Fibroblast of peridontal ligament (primary cell): Measurements from ENCODE around the gene FBXO31.
A peak's percentile ranks its signal among the peaks of the same experiment; 100 is the strongest.
"Not testable (repeated sequence)": the region's sequence is repeated elsewhere in the genome, so short reads cannot be mapped to it uniquely, and the experiment has no call there.

ENCODE experiments used
- DNase-seq: peaks from one replicate; pipeline ENCODE4 v3.0.0-alpha.2; 2010; ENCODE audit errors: extremely low read depth

The FBXO31 gene

DNA sequence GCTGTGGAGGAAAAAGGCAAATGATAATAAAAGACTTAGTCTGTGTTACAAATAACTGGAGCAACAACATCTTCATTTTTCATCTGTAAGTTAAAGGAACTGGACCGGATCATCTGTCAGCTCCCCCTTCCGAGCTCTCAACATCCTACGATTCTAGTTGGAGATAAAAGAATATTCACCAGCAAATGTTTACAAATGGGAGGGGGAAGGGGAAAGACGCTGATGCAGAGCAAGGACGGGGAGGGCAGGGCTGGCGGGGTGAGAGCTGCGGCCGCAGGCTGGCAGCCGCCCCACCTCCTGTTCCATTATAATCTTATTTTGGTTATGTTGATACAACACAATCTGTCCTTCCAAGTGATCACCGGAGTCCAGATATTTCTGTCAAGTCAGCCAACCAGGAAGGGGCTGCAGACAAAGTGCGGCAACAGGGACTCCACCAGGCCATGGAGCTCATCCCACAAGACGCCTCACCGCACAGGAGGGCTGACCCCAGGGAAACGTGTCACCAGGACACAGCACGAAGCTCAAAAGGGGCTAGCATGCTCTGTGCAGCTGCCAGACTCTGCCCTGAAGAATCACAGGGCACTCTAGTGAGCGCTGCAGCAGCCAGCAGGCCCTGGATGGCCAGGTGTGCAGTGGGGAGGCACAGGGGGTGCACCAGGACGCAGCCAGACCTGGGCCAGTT lies 19.7 kb downstream of the FBXO31 start:
- DNase-seq = peak; percentile 55

DNA sequence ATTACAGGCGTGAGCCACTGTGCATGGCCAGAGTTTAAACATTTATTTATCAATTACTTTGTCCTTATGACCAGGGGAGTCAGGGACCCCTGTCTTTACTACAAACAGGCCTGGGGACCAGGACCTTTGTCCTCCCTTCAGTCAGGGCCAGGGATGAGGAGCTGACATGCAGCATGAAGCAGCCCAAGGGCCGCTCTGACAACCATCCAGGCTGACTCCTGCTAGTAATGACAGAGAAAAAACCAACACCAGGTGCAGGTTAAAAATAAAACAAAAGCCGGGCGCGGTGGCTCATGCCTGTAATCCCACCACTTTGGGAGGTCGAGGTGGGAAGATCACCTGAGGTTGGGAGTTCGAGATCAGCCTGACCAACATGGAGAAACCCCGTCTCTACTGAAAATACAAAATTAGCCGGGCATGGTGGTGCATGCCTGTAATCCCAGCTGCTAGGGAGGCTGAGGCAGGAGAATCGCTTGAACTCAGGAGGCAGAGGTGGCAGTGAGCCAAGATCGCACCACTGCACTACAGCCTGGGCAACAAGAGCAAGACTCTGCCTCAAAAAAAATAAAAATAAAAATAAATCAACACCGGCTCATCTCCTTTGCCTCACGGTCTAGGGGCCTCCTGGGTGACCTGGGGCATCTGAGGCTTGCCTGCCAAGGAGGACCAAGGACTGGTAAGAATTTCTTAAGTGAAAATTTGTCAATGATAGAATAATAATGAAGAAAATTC lies 20.6 kb downstream of the FBXO31 start:
- not testable (repeated sequence) for DNase-seq

DNA sequence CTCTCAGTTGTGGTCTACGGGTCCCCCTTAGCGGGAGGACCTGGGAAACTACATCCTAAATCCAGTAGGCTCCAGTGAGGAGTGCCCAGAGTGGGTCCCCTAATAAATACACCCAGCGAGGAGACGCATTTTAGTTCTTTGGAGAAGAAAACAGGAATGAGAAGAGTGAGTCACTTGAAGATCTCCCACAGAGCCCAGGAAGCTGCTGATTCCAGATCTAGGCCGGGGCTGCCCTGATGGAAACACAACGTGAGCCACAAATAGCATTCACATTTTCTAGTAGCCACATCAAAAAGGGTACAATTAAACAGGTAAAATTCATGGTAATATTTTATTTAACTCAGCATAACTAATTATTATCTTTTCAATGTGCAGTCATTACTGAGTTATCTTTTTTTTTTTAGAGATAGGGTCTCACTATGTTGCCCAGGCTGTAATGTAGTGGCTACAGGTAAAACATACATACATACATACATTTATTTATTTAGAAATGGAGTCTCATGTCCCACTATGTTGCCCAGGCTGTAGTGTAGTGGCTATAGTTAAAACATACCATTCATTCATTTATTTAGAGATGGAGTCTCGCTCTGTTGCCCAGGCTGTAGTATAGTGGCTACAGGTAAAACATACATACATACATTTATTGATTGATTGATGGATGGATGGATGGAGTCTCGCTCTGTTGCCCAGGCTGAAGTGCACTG lies 21.5 kb downstream of the FBXO31 start:
- DNase-seq = no peak

DNA sequence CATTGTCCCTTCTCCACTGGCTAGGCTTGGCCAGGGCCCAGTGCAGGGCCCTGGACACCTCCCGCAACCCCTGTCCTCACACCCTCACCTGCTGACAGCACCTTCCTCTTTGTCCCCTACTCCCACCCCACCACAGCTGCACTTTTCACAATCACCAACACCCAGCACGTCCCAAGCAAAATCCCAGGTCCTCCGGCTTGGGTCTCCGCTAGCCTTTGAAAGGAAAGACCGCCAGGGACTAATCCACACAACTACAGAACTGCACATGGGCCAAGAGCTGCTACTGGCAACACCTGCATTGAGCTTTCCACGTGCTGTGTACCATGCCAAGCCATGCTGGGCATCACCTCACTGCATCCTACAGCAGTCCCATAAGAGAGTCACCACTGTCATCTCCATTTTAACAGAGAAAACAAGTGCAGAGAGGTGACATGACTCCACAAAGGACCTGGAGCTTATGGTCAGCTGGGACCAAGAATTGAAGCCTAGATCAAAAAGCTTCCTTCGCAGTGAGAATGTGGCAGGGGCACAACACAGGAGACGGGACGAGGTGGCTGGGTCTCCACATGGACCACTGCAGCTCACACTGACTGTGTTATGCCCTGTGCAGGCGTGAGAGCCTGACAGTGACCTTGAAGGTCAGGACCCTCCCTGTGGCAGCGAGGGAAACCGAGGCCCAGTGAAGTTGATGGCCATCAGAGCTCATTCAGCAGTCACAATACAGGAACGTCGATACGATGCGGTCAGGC lies 22.5 kb downstream of the FBXO31 start:
- no peak for DNase-seq

DNA sequence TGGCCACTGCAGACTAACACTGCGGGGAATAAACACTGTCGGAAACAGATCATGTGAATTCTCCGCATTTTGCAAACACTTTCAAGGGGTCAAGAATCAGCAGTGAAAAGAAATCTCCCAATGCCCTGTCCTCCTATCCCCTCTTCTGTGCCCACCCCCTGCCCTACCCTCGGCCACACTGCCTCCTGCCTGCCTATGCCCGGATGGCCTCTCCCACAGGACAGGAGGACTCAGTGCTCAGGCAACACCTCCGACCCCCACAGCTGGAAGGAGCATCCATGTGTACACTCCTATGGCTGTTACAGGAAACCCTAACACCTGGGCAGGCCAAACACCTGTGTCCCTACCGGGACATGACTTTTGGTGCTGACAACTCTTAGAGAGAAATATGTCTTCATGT lies 24.5 kb downstream of the FBXO31 start:
- no peak for DNase-seq

DNA sequence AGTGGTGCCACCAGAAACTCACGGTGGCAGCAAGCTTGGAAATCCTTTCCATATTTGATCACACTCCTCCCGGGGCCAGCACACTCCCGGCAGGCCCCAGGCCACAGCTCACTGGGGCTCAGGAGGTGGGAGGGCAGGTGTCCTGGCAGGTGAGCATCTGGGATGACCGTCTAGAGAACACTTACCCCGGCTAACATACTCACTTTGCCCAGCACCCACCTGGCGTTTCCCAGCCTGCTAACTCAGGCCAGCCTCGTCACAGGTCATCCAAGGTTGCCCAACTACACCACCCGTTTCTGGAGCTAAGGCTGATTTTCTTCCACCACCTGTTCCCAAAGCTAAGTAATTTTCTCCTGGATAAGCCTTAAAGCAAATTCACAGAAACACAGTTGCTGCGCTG lies 24.9 kb downstream of the FBXO31 start:
- no peak for DNase-seq

DNA sequence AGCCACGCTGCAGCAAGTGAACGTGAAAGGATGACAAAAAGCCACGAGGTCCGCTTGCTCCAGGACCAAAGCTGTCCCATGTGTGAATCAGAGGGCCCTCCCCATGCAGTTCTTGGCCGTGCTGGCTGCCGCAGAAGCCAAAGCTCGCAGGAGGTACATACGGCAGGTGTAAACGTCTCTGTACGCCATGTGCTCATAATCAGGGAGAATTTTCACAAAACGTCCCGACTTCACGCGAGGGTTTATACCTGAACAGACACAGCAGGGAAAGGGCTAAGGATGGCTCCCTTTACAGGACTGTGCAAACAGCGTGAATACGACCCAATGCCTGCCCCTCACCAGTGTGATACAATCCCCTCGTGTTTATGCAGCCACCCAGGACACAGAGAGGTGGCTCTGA lies 25.3 kb downstream of the FBXO31 start:
- no peak for DNase-seq

DNA sequence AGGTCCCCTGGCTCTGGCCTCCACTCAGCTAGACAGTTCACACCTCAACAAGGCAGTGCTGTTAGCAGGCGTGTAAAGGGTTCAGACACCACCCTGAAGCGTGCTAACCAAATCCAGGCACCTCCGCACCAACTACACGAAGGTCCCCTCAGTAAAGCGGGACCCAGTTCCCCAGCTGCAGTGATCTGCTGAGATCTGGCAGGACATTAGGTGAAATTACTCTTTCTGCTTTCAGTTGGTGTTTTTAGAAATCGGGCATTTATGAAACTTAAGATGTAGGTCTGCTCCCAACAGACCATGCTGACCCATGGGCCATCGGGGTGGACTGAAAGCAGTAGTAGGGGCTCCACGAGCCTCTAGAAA lies 27.1 kb downstream of the FBXO31 start:
- no peak for DNase-seq

DNA sequence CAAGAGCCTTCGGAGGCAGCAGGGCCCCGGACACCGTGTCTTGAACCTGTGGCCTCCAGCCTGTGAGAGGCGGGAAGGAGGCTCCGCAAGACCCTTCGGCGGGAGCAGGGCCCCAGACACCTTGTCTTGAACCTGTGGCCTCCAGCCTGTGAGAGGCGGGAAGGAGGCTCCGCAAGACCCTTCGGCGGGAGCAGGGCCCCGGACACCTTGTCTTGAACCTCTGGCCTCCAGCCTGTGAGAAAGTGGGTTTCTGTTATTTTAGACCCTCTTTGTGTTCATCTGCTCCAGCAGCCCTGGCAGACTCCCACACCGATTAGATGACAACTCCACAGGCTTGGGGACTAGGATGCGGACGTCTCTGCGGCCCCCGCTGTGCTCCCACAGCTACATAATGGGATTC lies 30.0 kb downstream of the FBXO31 start:
- no peak for DNase-seq

DNA sequence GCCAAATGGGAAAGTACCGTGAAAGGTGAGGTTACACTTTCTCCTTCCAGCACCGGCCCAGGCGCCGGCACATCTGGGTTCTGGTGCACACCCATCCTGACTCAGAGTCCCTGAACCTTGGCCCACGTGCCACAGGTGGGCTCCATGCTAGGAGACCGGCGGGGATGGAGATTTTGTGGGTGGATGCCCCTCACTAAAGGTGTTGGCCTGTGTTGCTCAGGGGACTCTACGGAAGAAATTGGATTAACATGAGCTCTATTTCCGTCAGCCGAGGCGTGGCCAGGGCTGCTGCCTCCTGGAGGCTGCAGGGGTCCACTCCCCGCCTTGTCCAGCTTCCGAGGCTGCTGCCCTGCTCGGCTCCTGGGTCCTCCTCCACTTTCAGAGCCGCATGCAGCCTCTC lies 30.8 kb downstream of the FBXO31 start:
- no peak for DNase-seq

DNA sequence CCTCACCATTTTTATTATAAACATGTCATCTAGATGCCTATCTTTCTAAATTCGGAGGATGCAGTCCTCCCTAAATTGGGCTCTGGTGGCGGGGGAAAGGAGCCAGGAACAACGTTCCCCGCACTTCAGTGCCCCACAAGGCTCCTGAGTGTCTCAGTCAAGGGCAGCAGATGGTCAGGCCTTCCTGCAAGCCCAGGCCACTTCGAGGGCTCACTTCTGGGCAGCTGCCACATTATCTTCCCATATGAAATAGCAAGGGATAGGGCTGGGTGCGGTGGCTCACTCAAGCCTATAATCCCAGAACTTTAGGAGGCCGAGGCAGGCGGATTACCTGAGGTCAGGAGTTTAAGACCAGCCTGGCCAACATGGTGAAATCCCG lies 32.3 kb downstream of the FBXO31 start:
- no peak for DNase-seq

DNA sequence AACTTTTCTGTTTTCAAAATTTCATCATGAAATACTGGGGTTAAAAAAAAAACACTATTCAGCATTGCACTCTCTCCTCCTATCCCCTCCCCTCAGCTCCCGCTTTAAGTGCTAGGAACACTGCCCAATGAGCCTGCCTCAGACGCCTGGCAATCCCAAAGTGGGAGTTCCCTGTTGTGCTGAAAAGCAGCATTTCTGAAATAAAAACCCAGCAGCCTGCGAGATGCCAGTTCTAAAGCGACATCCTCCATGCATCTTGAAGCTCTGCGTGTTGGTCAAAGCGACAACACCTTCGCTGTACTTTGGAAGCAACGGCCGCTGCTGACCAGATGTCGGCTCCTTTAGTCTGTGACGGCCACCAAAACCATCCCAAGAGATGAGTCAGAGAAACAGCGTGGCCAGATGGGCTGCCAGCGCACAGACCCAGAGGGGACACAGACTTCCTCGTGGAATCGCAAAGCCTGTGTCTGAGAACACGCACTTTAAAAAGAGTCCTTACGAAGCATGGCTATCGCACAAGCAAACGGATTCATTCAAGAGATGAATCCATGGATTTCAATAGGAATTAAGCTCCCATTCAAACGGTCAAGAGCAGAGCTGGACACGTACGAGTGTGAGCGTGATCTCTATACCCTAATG lies 32.8 kb downstream of the FBXO31 start:
- peak; percentile 63 for DNase-seq

DNA sequence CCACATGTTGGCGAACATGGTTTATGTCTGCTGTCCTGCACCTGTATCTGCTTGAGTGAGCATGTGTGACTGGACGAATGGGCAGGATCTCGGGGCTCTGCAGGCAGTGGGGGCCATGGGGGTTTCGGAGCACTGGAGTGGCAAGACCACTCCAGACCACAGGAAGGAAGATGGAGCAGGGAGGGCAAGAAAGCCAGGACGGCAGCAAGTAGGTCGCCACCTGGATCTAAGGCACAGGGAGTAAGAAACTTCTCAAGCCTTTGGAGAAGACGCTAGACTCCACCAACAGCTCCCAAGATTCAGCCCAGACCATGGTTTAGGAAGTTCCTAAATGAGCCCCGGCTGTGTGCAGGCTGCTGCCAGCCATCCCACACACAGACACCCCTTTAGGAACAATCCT lies 33.5 kb downstream of the FBXO31 start:
- no peak for DNase-seq

DNA sequence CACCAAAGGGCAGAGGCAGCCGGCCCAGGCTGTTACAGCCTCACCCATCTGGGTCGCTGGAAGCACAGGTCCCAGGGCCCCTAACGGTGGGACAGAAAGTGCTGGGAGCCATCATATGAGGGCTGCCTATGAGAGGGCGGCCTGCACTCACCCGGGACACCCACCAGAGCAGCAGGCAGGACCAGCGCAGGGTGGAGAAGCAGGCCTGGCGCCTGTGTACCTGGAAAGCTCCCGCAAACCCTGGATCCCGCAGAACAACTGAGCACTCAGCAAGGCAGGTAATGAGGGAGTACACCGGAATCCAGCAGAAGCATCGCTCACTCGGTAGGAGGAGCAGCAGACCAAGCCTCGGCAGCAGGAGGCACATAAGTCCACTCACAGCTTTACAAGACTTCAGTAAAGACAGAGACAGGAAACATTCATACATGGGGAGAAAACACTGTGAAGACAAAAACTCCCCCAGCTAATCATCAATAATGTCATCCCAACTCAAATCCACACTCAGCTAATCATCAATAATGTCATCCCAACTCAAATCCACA lies 34.9 kb downstream of the FBXO31 start:
- no peak for DNase-seq

DNA sequence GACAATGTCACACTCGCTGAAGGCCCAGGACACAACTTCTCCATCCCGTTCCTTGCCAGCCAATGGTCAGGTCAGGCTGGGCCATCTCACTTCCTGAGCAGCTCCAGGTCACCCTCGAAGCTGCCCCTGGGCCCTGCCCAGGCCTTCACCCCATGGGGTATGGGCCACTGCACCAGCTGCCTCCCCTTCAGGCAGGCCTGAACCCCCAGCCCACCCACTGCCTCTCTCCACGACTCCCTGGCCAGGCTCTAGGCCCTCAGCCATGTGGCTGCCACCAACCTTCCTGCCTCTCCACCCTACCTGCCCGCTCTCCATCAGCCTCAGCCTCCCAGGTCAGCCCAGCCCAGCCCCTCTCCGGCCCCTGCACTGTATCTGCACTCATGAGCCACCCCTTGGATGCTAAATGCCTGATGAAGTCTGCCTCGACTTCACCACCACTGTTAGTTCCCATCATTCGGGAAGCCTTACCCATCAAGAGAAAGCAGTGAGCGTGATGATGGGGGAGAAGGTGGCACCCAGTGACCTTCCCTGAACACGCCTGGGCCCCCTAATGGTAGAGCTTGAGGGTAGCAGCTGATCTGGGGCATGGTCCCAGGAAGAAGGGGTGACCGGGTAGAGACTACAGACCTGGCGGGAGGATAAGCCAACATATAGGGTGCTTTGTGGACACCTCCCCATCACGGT lies 35.5 kb downstream of the FBXO31 start:
- DNase-seq = no peak

DNA sequence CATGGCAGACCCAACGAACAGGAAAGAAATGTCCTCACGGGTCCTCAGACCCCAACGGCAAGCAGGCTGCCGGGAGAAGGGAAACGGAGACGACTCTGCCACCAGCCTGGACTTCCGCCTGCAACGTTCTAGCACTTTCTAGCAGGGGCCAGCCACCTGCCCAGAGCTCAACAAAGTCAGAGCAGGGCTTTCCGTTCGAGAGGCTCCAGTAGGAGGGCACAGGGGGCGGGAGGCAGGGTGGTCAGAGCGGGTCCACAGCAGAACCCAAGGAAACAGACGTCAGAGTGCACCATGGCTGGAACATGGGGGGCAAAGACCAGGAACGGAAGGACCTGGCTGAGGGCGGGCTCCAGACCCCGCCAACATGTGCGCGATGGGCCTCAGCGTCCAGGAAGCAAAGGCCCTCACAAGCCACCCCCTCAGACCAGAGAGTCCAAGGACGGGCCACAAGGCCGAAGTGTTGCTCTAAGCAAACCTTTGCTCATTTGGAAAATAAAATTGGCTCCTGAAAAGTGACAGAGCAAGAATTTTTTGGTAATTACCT lies 37.0 kb downstream of the FBXO31 start:
- no peak for DNase-seq

DNA sequence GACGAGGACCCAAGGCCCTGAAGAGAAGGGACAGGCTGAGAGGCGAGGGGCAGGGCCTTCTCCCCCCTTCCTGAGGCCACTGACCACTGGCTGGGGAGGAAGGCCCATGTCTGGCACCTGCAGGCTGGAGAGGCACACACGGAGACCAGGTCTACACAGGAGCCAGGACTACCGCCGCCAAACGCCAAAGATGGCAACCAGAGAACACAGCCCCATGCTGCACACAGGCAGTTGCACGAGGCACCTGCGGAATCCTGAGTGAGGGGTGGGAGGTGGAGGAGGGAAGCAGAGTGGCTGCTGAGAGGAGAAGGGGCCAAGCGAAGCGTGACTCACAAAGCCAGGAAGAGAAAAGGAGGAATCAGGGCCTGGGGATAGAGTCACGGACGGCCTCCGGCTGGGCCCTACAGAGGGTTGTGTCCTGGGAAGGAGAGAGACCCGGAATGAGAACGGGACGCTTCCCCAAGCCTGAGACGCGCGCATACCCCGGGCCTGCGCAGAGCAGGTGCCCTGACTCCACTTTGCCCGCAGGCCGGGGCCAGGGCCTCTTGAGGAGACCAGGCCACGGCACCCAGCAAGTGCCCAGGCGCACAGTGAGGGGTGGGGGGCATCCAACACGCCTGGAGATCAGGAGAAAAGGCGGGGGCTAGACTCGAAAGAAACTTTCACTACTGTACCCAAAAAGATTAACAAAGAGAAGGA lies 37.7 kb downstream of the FBXO31 start:
- no peak for DNase-seq

DNA sequence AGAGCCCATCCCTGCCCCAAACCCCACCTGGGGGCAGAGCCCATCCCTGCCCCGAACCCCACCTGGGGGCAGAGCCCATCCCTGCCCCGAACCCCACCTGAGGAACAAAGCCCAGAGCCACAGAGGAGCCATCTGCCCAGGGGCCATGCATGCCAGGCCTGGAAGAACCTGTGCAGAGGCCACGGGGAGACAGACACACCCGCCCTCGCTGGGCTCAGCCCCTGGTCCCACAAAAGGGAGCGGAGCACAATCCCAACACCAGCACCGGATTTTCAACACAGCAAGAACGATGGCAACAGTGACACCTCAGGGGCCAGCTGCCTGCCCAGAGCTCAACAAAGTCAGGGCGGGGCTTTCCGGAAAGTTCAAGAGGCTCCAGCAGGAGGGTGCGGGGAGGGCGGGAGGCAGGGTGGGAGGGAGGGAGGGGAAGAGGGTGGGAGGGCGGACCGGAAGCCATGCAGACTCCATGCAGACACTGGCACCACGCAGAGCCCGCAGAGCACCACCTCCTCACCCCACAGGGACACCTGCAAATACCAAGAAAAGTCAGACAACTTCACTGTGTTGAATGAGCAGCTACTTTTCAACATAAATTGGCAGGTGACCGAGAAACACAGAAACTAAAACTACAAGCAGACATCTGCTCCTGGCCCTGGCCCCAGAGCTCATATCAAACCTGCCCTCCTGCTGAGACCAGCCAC lies 38.5 kb downstream of the FBXO31 start:
- DNase-seq = peak; percentile 56

DNA sequence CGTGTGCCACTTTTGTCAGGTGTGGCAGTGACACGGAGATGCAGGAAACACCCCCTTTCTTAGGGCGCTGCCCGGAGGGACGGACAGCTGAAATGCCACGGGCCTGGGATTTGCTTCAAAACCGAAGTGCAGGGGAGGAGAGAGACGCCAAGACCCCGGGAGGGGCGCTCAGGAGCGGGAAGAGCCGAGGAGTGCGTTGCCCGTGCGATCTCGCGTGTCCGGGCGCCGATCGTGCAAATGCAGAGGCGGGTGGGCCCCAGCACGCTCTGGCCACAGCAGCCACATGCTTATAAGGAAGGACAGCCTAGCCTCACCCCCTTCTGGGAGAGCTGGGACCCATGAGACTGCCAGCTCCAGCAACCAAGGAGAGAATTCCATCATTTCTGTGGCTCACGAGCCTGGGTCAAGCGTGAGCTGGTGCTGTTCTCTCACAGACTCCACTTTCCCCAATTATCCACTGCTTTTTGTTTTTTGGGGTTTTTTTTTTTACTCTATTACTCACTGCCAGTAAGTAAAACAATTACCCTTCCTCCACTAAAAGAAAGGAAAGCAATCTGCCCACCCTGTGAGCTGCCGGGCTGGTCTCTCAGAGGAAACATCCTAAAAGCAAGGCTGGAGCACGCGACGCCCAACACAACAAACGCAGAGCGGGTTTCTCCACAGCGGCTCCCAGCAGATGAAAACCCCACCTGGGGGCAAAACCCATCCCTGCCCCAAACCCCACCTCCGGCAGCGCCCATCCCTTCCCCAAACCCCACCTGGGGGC lies 39.2 kb downstream of the FBXO31 start:
- DNase-seq = peak; percentile 38
